22Rv1 (cell line): ENCODE data around the gene RNU7-1.

Experiments used
- H3K27ac ChIP-seq: fragments of 450-650 bp; 2 replicates; pipeline ENCODE4 v1.5.1; 2017
- CTCF ChIP-seq: fragments of 450-650 bp; IDR thresholded peaks from 2 replicates; pipeline ENCODE4 v1.5.1; 2017; ENCODE audit warnings: mild to moderate bottlenecking
- ZFX ChIP-seq: fragments of 450-650 bp; IDR thresholded peaks from 2 replicates; pipeline ENCODE4 v1.6.1; 2017; ENCODE audit warnings: antibody characterized with exemption, borderline replicate concordance

The RNU7-1 gene

GRCh38 chr12:6942331-6942665 is 1.3 kb upstream of the RNU7-1 start:
- TF ChIP-seq CTCF: no peak
- no peak for TF ChIP-seq ZFX
- H3K27ac ChIP-seq: peak overlapping the region; percentile 100

GRCh38 chr12:6943389-6943721 is 261 bp upstream of the RNU7-1 start:
- H3K27ac ChIP-seq: peak overlapping the region; percentile 100
- TF ChIP-seq ZFX: no peak
- TF ChIP-seq CTCF: no peak

- H3K27ac ChIP-seq: peak overlapping the region; percentile 100
- peak; percentile 97 for TF ChIP-seq CTCF
- no peak for TF ChIP-seq ZFX
Observed at GRCh38 chr12:6944381-6945186, 968 bp downstream of the RNU7-1 start.

GRCh38 chr12:6945613-6946012 is 2.0 kb downstream of the RNU7-1 start:
- peak overlapping the region; percentile 100 for H3K27ac ChIP-seq

GRCh38 chr12:6946033-6946919 is 2.7 kb downstream of the RNU7-1 start:
- TF ChIP-seq ZFX: no peak
- 0 out of 2 replicates have a peak, but pooled peaks have one; percentile 5 for TF ChIP-seq CTCF
- peak overlapping the region; percentile 100 for H3K27ac ChIP-seq

More at GRCh38 chr12:6945613-6946012, 2.0 kb downstream of the RNU7-1 start:
- no peak for TF ChIP-seq ZFX
- no peak; the same call in 1 of the 2 replicates for TF ChIP-seq CTCF

- peak overlapping the region; percentile 100 for H3K27ac ChIP-seq
- no peak for TF ChIP-seq CTCF
- TF ChIP-seq ZFX: no peak
Observed at GRCh38 chr12:6946920-6947374, 3.3 kb downstream of the RNU7-1 start.

- TF ChIP-seq ZFX: no peak
- no peak for TF ChIP-seq CTCF
- no peak overlapping the region for H3K27ac ChIP-seq
Observed at GRCh38 chr12:6947615-6948014, 4.0 kb downstream of the RNU7-1 start.
